HCT116 (cell line): ENCODE measurements around the gene RNF112. TPM values are rescaled to one million over a fixed set of nuclear protein-coding genes. Genes with fewer than 3 reads are reported as not detected.

ENCODE experiments used
- ATAC-seq: fragments of 200-7000 bp; cut with Tn5 transposase; 2 replicates; pipeline ENCODE4 v1.9.1; 2020; ENCODE audit warnings: mild to moderate bottlenecking, moderate library complexity
- BruUV-seq: library from RNA; stranded (reverse); fragments of 400-500 nt; replicated peaks from 2 replicates; lab custom pipeline; 2021; lab: Mats Ljungman, UMichigan
- CTCF ChIA-PET: fragments of 300-600 bp; sonication (Branson Sonifier 250); formaldehyde crosslinking; loops from one replicate; lab custom pipeline; 2021; ENCODE audit warnings: antibody characterized with exemption; lab: Charles Lee
- POLR2A ChIA-PET: fragments of 300-600, 350-600 bp; sonication (Branson Sonifier 250); formaldehyde crosslinking; loops from one replicate; lab custom pipeline; 2021; ENCODE audit warnings: antibody characterized with exemption; lab: Charles Lee
- RAD21 ChIA-PET, 2 experiments: fragments of 300-600 bp; sonication (Branson Sonifier 250); formaldehyde crosslinking; loops; one replicate each; lab custom pipeline; 2023; ENCODE audit warnings: low total read pairs in 2 of 2; ENCODE audit not compliant: uncharacterized antibody in 2 of 2, unreplicated experiment in 2 of 2, low non-redundant PET in 1 of 2; lab: Charles Lee
- DNase-seq: peaks from one replicate; pipeline ENCODE4 v3.0.0-alpha.2; 2010; ENCODE audit warnings: low read depth, low spot score
- H2AFZ ChIP-seq: fragments of 200-600 bp; shearing (Covaris generic), sonication (generic); 2 replicates; pipeline ENCODE4 v1.6.1; 2017; ENCODE audit warnings: low read depth, mixed run types, mixed read lengths, antibody characterized with exemption, low read length; ENCODE audit not compliant: poor library complexity, severe bottlenecking
- H3K27ac ChIP-seq: 2 replicates; pipeline ENCODE4 v1.5.1; 2012; ENCODE audit warnings: low read depth, low read length
- H3K27me3 ChIP-seq: fragments of 200-600 bp; sonication (generic); 2 replicates; pipeline ENCODE4 v1.6.1; 2016; ENCODE audit warnings: mixed run types, low read length, mixed read lengths; ENCODE audit not compliant: insufficient read depth
- H3K36me3 ChIP-seq, 2 experiments: fragments of 200-500 bp in 1 of 2; fragments of 200-600 bp in 1 of 2; sonication (Bioruptor generic) in 1 of 2; sonication (generic) in 1 of 2; 2 replicates each; pipeline versions ENCODE4 v1.5.1 to v1.6.1; 2014 to 2016; ENCODE audit warnings: low read length in 2 of 2, inconsistent platforms in 1 of 2, mixed read lengths in 1 of 2, mixed run types in 1 of 2; ENCODE audit not compliant: insufficient read depth in 2 of 2, control insufficient read depth in 1 of 2
- H3K4me1 ChIP-seq, 2 experiments: fragments of 200-600 bp in 1 of 2; sonication (generic) in 1 of 2; 2 replicates each; pipeline versions ENCODE4 v1.5.1 to v1.6.1; 2012 to 2017; ENCODE audit warnings: low read length in 2 of 2, inconsistent platforms in 1 of 2, mild to moderate bottlenecking in 1 of 2, mixed read lengths in 1 of 2, mixed run types in 1 of 2, moderate library complexity in 1 of 2; ENCODE audit not compliant: insufficient read depth in 2 of 2, control insufficient read depth in 1 of 2
- H3K4me2 ChIP-seq: fragments of 200-600 bp; sonication (generic); 2 replicates; pipeline ENCODE4 v1.6.1; 2017; ENCODE audit warnings: mixed run types, low read length, mixed read lengths
- H3K4me3 ChIP-seq, 2 experiments: fragments of 200-600 bp in 1 of 2; sonication (generic) in 1 of 2; replicated peaks in 1 of 2; 2 replicates each; pipeline ENCODE4 v1.5.1; 2011 to 2016; ENCODE audit warnings: low read length in 2 of 2, control low read depth in 1 of 2, low read depth in 1 of 2, mild to moderate bottlenecking in 1 of 2, mixed read lengths in 1 of 2, mixed run types in 1 of 2
- H3K79me2 ChIP-seq: fragments of 200-600 bp; sonication (generic); 2 replicates; pipeline ENCODE4 v1.6.1; 2017; ENCODE audit warnings: mild to moderate bottlenecking, mixed run types, low read length, moderate library complexity, mixed read lengths; ENCODE audit not compliant: insufficient read depth
- H3K9ac ChIP-seq: fragments of 200-600 bp; sonication (generic); 2 replicates; pipeline ENCODE4 v1.6.1; 2016; ENCODE audit warnings: low read length, mixed read lengths
- H3K9me2 ChIP-seq: fragments of 200-600 bp; sonication (generic), shearing (Covaris generic); 2 replicates; pipeline ENCODE4 v1.6.1; 2017; ENCODE audit warnings: mixed run types, mild to moderate bottlenecking, moderate library complexity; ENCODE audit not compliant: insufficient read depth
- H3K9me3 ChIP-seq, 2 experiments: fragments of 200-500 bp in 1 of 2; fragments of 200-600 bp in 1 of 2; sonication (Bioruptor generic) in 1 of 2; sonication (generic) in 1 of 2; 2 replicates each; pipeline ENCODE4 v1.6.1; 2014 to 2017; ENCODE audit warnings: low read length in 2 of 2, mixed read lengths in 2 of 2, inconsistent platforms in 1 of 2, low read depth in 1 of 2, mild to moderate bottlenecking in 1 of 2, mixed run types in 1 of 2, moderate library complexity in 1 of 2; ENCODE audit not compliant: control insufficient read depth in 1 of 2, insufficient read depth in 1 of 2
- H4K20me1 ChIP-seq: fragments of 200-600 bp; sonication (generic), shearing (Covaris generic); 2 replicates; pipeline ENCODE4 v1.6.1; 2017; ENCODE audit warnings: mixed run types, mild to moderate bottlenecking, moderate library complexity; ENCODE audit not compliant: insufficient read depth
- CBX3 ChIP-seq: IDR thresholded peaks from 2 replicates; pipeline ENCODE4 v1.6.1; 2012; ENCODE audit warnings: low read depth
- CTCF ChIP-seq, 3 experiments: fragments of 200-600 bp in 1 of 3; sonication (generic) in 1 of 3; IDR thresholded peaks in 2 of 3; conservative IDR thresholded peaks in 1 of 3; 2 replicates each; pipeline ENCODE4 v1.5.1; 2012 to 2017; ENCODE audit warnings: low read depth in 2 of 3, low read length in 2 of 3, antibody characterized with exemption in 1 of 3, borderline replicate concordance in 1 of 3, control low read depth in 1 of 3, mild to moderate bottlenecking in 1 of 3, mixed read lengths in 1 of 3, mixed run types in 1 of 3, moderate library complexity in 1 of 3; ENCODE audit not compliant: insufficient read depth in 1 of 3
- EGR1 ChIP-seq: IDR thresholded peaks from 2 replicates; pipeline ENCODE4 v1.6.1; 2012; ENCODE audit warnings: low read depth
- ELF1 ChIP-seq: IDR thresholded peaks from 2 replicates; pipeline ENCODE4 v1.6.1; 2012; ENCODE audit warnings: low read depth, borderline replicate concordance
- EZH2 ChIP-seq: fragments of 200-600 bp; sonication (generic); IDR thresholded peaks from 2 replicates; pipeline ENCODE4 v1.6.1; 2017; ENCODE audit warnings: antibody characterized with exemption, mixed run types
- EZH2phosphoT487 ChIP-seq: fragments of 200-600 bp; IDR thresholded peaks from 2 replicates; pipeline ENCODE4 v1.6.1; 2018; ENCODE audit warnings: antibody characterized with exemption, borderline replicate concordance
- JUND ChIP-seq: IDR thresholded peaks from 2 replicates; pipeline ENCODE4 v1.6.1; 2012
- MAX ChIP-seq: IDR thresholded peaks from 2 replicates; pipeline ENCODE4 v1.6.1; 2012
- POLR2A ChIP-seq: IDR thresholded peaks from 2 replicates; pipeline ENCODE4 v1.7.0; 2011; ENCODE audit warnings: borderline replicate concordance; ENCODE audit not compliant: insufficient read depth, insufficient read length; ENCODE audit errors: extremely low read depth
- POLR2AphosphoS5 ChIP-seq: IDR thresholded peaks from 2 replicates; pipeline ENCODE4 v1.6.1; 2011; ENCODE audit warnings: mild to moderate bottlenecking, low read depth, low read length, moderate library complexity
- REST ChIP-seq: IDR thresholded peaks from 2 replicates; pipeline ENCODE4 v1.6.1; 2012; ENCODE audit warnings: low read depth
- SIN3A ChIP-seq: IDR thresholded peaks from 2 replicates; pipeline ENCODE4 v1.6.1; 2012; ENCODE audit warnings: low read depth
- SP1 ChIP-seq: IDR thresholded peaks from 2 replicates; pipeline ENCODE4 v1.6.1; 2012; ENCODE audit warnings: low read depth
- TCF7L2 ChIP-seq: IDR thresholded peaks from 2 replicates; pipeline ENCODE4 v1.7.0; 2011; ENCODE audit warnings: borderline replicate concordance, inconsistent platforms; ENCODE audit not compliant: insufficient read depth, insufficient read length; ENCODE audit errors: extremely low read depth
- YY1 ChIP-seq: IDR thresholded peaks from 2 replicates; pipeline ENCODE4 v1.6.1; 2011; ENCODE audit warnings: low read length, low read depth, moderate library complexity, mild to moderate bottlenecking; ENCODE audit not compliant: insufficient replicate concordance; ENCODE audit errors: extremely low read depth
- ZBTB33 ChIP-seq: IDR thresholded peaks from 2 replicates; pipeline ENCODE4 v1.6.1; 2011; ENCODE audit warnings: mild to moderate bottlenecking, low read length, moderate library complexity; ENCODE audit not compliant: insufficient replicate concordance; ENCODE audit errors: extremely low read depth
- ZFX ChIP-seq: fragments of 450-650 bp; IDR thresholded peaks from 2 replicates; pipeline ENCODE4 v1.6.1; 2017
- intact Hi-C: fragments of 100-400 bp; cut with micrococcal nuclease; formaldehyde crosslinking; loops from 2 replicates; pipeline ENCODE4 v1.10.0; 2022
- total RNA-seq: library from RNA; stranded (reverse); gene quantifications from one replicate; pipeline ENCODE4 v1.2.1, GENCODE V29; 2021; ENCODE audit not compliant: unreplicated experiment

The RNF112 gene
- total RNA-seq, 1 experiment from 2014 or later: 0.98 TPM

- intact Hi-C loops: no loop called here
- Histone ChIP-seq H3K4me3 (no peak overlapping the region), H3K27ac (no peak overlapping the region), H3K4me2 (no peak overlapping the region), H3K9me3 (no peaks in the 10 kb centered on the region), H3K36me3 (peaks cover 7 to 9% of the 10 kb centered on the region in 2 experiments; a peak in 2 of 4 replicates), H3K27me3 (no peaks in the 10 kb centered on the region), H3K79me2 (no peaks in the 10 kb centered on the region), H3K9me2 (no peaks in the 10 kb centered on the region), H4K20me1 (no peaks in the 10 kb centered on the region), H2AFZ (no peak overlapping the region), H3K4me1 (peaks cover 0 to 20% of the 10 kb centered on the region in 2 experiments; a peak in 2 of 4 replicates), H3K9ac (no peak overlapping the region)
- POLR2A ChIA-PET: interaction anchor here (1.0 kb wide), 1 partner anchor 8 kb away, joined by 4 read pairs; the partner anchor contains the start of gene MAPK7
- no peak for TF ChIP-seq POLR2A
- no peak for TF ChIP-seq YY1
- TF ChIP-seq TCF7L2: no peak
- no peak for TF ChIP-seq ZBTB33
- TF ChIP-seq EZH2phosphoT487: no peak
- TF ChIP-seq CBX3: no peak
- no peak for TF ChIP-seq CTCF (IDR thresholded peaks at IDR 0.05 in 2 of 3, conservative IDR thresholded peaks at IDR 0.05 in 1 of 3; ENCODE audit: borderline replicate concordance in 1 of 3, insufficient read depth in 1 of 3, low read depth in 2 of 3, low read length in 2 of 3)
- no peak for TF ChIP-seq ELF1
- no peak for TF ChIP-seq REST
- TF ChIP-seq ZFX: no peak
- TF ChIP-seq POLR2AphosphoS5: no peak
- TF ChIP-seq JUND: no peak
- TF ChIP-seq EZH2: no peak
- TF ChIP-seq MAX: no peak
- TF ChIP-seq SIN3A: no peak
- no peak for TF ChIP-seq EGR1
- TF ChIP-seq SP1: no peak
- RAD21 ChIA-PET: no interaction called here
- ATAC-seq (0 out of 2 replicates have a peak, but pooled peaks have one; percentile 31), DNase-seq (no peak)
- CTCF ChIA-PET: no interaction called here
- no TSS peak for BruUV-seq
These were observed 24.7 kb upstream of the RNF112 start for GRCh38 chr17:19386051-19386929.
